LHCN-M2 (cell line): ENCODE data around the gene CMTM5. TPM values are rescaled to one million over a fixed set of nuclear protein-coding genes. Genes with fewer than 3 reads are reported as not detected.
"Not testable (repeated sequence)": the region's sequence is repeated elsewhere in the genome, so short reads cannot be mapped to it uniquely, and the experiment has no call there.

Experiments used
- DNase-seq: peaks from one replicate; pipeline ENCODE4 v3.0.0-alpha.2; 2012; ENCODE audit warnings: low read depth
- total RNA-seq: library from RNA; depleted of rRNA; stranded (reverse); fragments of >200 nt; gene quantifications from 2 replicates; pipeline ENCODE4 v1.2.3, GENCODE V29; 2014; rRNA removed

The CMTM5 gene
- total RNA-seq, 1 experiment from 2014 or later = not detected

DNA sequence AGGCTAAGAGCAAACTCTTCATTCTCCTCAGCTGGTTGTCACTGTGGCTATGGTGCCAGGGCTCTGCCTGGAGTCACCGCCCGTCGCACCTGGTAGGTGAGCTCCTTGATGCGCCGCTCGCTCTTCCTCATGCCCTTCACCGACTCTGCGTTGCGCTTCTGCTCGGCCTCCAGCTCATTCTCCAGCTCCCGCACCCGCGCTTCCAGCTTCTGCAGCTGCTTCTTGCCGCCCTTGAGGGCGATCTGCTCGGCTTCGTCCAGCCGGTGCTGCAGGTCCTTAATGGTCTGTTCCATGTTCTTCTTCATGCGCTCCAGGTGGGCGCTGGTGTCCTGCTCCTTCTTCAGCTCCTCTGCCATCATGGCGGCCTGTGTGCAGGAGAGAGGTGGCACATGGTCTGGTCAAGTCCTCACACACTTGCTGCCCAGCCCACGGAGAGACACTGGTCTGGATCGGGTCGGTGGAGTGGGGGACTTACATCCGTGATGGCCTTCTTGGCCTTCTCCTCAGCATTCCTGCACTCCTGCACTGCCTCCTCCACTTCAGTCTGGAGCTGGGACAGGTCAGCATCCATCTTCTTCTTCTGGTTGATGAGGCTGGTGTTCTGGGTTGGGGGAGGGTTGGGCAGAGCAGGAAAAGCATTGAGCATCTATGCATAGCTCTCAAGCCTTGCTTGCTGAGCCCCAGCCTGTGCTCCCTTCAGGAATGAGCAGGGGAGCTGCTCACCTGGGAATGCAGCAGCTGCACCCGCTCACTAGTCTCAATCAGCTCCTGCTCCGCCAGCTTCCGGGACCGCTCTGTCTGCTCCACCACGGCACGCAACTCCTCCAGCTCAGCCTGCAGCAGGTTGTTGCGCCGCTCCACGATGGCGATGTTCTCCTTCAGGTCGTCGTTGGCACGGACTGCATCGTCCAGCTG, 38.3 kb downstream of the CMTM5 start:
- DNase-seq = no peak

DNA sequence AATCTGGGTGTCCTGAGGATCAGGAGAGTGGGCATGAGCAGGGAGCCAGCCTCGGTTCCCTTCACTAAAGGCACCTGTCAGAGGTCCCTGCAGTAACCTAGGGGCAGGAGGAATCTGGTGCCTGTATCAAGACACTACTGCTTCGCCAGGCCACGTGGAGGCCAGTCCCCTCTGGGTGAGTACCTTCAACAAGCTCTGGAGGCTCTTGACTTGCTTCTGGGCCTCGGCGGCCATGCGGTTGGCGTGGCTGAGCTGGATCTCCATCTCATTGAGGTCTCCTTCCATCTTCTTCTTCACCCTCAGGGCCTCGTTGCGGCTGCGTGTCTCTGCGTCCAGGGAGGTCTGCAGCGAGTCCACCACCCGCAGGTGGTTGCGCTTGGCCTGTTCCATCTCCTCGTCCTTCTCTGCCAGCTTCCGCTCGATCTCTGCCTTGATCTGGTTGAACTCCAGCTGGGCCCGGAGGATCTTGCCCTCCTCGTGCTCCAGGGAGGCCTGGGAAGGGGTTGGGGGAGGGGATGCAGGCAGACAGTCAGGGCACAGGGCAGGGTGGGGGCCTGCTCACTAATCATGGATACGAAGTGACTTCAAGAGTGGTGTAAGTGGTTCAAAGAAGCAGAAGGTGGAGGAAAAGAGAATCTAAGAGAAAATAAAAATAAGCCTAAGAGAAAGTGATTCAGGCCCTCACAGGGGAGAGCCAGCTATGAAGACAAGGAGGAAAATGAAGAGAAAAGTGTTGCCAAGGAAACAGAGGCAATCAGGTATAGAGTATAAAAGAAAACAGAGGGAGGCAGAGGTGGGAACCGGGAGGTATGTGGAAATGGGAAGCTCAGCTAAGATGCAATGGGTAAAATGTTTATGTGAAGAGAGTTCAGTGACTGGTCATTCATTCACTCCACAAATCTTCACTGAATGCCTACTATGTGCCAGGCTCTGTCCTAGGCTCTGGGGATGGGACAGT, 39.3 kb downstream of the CMTM5 start:
- no peak for DNase-seq

- no peak for DNase-seq
Observed at GRCh38 chr14:23416801-23417200, 40.0 kb downstream of the CMTM5 start.

DNA sequence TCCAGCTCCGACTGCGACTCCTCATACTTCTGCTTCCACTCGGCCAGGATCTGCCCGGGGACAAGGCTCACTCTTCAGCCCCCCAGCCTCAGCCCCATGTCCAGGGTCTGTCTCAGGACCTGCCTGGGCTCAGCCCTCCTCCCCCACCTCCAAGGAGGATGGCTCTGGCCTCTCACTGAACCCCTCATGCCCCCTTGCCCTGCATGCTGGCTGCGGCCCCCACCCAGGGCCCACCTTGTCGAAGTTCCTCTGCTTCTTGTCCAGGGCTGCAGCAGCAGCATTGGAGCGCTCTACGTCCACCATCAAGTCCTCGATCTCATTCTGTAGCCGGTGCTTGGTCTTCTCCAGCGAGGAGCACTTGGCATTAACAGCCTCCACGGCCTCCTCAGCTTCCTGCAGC, 40.4 kb downstream of the CMTM5 start:
- not testable (repeated sequence) for DNase-seq

GRCh38 chr14:23418021-23418420, 41.2 kb downstream of the CMTM5 start:
- no peak for DNase-seq

DNA sequence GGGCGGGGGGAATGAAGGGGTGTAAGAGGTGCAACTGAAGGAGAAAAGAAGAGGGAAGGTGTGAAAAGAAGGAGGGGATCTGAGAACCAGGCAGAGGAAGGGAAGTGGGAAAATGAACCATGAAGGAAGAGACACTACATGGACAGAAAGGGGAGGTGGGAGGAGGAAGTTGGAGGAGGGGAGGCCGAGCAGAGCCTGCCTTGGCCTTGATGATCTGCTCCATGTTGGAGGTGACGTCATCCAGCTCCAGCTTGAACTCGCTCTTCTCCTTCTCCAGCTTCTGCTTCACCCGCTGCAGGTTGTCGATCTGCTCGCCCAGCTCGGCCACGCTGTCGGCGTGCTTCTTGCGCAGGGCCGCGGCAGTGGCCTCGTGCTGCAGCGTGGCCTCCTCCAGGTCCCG, 42.8 kb downstream of the CMTM5 start:
- DNase-seq = not testable (repeated sequence)

DNA sequence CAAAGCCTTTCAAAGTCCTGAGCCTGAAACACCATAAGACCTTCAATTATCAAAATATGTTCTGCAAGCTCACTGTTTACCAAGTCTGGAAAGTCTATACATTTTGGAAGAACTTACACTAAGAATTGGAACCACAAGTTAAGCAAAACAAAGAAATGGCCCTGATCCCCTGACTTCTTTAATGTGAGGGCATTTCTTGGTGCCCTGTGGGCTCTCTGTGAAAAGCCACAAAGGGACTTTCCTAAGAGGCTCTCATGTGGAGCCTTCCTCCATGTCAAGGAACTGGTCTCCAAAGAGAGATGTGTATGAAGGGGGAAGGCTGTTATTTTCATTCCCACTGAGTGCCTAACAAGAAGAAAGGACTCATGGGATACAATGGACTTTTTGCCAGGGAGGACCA, 44.7 kb downstream of the CMTM5 start:
- no peak for DNase-seq

- DNase-seq = no peak
Observed at GRCh38 chr14:23423657-23424056, 46.8 kb downstream of the CMTM5 start.

DNA sequence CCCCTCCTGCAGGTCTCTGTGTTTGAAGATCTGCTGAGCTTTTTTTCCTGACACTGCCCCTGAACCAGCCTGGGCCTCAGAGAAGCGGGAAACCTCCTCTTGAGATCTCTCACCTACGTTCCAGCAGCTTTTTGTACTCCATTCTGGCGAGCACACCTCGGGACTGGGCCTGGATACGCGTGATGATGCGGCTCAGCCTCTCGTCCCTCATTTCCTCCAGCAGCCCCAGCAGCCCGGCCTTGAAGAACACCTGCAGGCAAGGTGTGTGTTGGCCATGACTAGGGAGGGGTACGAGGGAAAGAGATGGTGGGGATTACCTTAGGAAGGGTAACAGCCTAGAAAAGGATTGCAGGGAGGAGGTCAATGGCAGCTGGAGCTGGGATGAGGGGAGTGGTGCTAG, 48.3 kb downstream of the CMTM5 start:
- DNase-seq = no peak

DNA sequence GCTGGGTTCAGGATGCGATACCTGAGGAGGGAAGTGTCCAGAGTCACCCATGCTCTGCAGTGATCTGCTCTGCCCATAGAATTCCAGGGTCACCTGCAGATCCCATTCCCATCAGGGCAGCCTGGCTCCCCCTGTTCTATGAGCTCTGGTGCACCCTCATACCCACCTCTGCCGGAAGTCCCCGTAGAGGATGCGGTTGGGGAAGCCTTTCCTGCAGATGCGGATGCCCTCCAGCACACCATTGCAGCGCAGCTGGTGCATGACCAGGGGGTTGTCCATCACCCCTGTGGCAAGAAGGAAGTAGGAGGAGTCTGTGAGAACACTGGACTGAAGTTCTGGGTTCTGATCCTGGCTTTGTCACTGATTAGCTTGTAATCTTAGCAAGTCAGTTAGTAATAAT, 49.0 kb downstream of the CMTM5 start:
- DNase-seq = not testable (repeated sequence)

DNA sequence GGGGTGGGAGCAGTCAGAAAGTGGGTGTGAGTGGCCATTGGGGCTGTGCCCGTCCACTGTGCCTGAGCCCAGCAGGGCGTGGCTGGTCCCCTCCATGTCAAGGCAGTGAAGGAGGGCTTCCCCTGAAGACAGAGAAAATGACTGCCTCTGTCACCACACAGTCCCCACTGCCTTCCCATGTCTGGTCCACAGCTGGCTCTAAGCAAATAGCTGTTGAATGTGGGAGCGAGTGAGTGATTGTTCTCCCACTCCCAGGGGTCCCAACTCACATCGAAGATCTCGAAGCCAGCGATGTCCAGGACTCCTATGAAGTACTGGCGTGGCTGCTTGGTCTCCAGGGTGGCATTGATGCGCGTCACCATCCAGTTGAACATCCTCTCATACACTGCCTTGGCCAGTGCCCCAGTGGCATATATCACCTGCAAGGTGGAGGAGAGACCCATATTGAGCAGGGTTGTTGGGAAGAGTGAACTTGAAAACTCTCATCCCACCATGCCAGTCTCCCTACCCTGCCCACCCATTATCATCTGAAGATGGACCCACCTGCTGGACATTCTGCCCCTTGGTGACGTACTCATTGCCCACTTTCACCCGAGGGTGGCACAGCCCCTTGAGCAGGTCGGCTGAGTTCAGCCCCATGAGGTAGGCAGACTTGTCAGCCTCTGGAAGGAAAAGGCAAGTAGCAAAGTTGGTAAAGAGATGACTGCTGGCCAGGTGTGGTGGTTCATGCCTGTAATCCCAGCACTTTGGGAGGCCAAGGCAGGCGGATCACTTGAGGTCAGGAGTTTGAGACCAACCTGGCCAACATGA, 52.0 kb downstream of the CMTM5 start:
- DNase-seq = no peak

Other genes starting within 250 kb of the CMTM5 start
- 2.4 and 3.4 TPM in 2 replicates for gene SLC7A8, start 193.4 kb upstream of the CMTM5 start, total RNA-seq
- gene RNF212B, start 139.1 kb upstream of the CMTM5 start, total RNA-seq = not detected in 2 replicates
- gene HOMEZ, start 90.9 kb upstream of the CMTM5 start, total RNA-seq = 5.7 and 7.1 TPM in 2 replicates
- gene PPP1R3E, start 74.2 kb upstream of the CMTM5 start, total RNA-seq = 2.9 and 5.0 TPM in 2 replicates
- 17.3 and 20.4 TPM in 2 replicates for gene BCL2L2, start 70.2 kb upstream of the CMTM5 start, total RNA-seq
- gene PABPN1, start 55.6 kb upstream of the CMTM5 start, total RNA-seq = 86.7 and 92.7 TPM in 2 replicates
- gene SLC22A17, start 24.2 kb upstream of the CMTM5 start, total RNA-seq = 13.5 and 16.0 TPM in 2 replicates
- gene EFS, start 11.9 kb upstream of the CMTM5 start, total RNA-seq = not detected in 2 replicates
- gene IL25, start 4.2 kb upstream of the CMTM5 start, total RNA-seq = not detected in 2 replicates
- not detected in 2 replicates for gene MYH6, start 31.2 kb downstream of the CMTM5 start, total RNA-seq
- gene MYH7, start 58.6 kb downstream of the CMTM5 start, total RNA-seq = 0.06 and 0.17 TPM in 2 replicates
- 37.1 and 41.3 TPM in 2 replicates for gene NGDN, start 92.7 kb downstream of the CMTM5 start, total RNA-seq
- 0.29 and 0.32 TPM in 2 replicates for gene ZFHX2, start 174.7 kb downstream of the CMTM5 start, total RNA-seq
- 17.4 and 25.6 TPM in 2 replicates for gene THTPA, start 179.2 kb downstream of the CMTM5 start, total RNA-seq
- 9.2 and 11.7 TPM in 2 replicates for gene AP1G2, start 190.7 kb downstream of the CMTM5 start, total RNA-seq
- not detected in 2 replicates for gene JPH4, start 201.7 kb downstream of the CMTM5 start, total RNA-seq